ENCODE results near the gene MED16.

Gene MED16

GRCh38 chr19:897442-898039 lies 4.6 kb upstream of the MED16 start:
- Histone ChIP-seq H3K4me2 (ENCODE audit: low read length) (no peak overlapping the region), H3K36me3 (ENCODE audit: insufficient read depth, low read length) (peaks cover 30% of the 10 kb centered on the region), H3K9ac (ENCODE audit: low read length) (no peak overlapping the region), H3K9me3 (ENCODE audit: low read length) (no peaks in the 10 kb centered on the region), H3F3A (ENCODE audit: insufficient read depth, low read length) (no peaks in the 10 kb centered on the region; the same call in 1 of the 2 replicates), H3K4me1 (ENCODE audit: insufficient read depth, low read length, severe bottlenecking) (peaks cover 19% of the 10 kb centered on the region), H3K9me2 (ENCODE audit: low read depth, low read length) (no peaks in the 10 kb centered on the region), H2AFZ (ENCODE audit: low read length) (no peak overlapping the region), H3K27me3 (ENCODE audit: insufficient read depth, low read length) (no peaks in the 10 kb centered on the region), H3K27ac (ENCODE audit: low read depth, low read length, poor library complexity, severe bottlenecking) (no peak overlapping the region), H4K20me1 (ENCODE audit: insufficient read depth, low read length) (no peaks in the 10 kb centered on the region), H3K79me2 (ENCODE audit: insufficient read depth, low read length) (no peaks in the 10 kb centered on the region), H3K4me3 (ENCODE audit: low read depth, low read length, poor library complexity, severe bottlenecking) (no peak overlapping the region)
- TF ChIP-seq, protein P1, sequence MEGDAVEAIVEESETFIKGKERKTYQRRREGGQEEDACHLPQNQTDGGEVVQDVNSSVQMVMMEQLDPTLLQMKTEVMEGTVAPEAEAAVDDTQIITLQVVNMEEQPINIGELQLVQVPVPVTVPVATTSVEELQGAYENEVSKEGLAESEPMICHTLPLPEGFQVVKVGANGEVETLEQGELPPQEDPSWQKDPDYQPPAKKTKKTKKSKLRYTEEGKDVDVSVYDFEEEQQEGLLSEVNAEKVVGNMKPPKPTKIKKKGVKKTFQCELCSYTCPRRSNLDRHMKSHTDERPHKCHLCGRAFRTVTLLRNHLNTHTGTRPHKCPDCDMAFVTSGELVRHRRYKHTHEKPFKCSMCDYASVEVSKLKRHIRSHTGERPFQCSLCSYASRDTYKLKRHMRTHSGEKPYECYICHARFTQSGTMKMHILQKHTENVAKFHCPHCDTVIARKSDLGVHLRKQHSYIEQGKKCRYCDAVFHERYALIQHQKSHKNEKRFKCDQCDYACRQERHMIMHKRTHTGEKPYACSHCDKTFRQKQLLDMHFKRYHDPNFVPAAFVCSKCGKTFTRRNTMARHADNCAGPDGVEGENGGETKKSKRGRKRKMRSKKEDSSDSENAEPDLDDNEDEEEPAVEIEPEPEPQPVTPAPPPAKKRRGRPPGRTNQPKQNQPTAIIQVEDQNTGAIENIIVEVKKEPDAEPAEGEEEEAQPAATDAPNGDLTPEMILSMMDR (IDR thresholded peaks at IDR 0.05; ENCODE audit: low read length): no peak
- no peak for TF ChIP-seq EZH2 (IDR thresholded peaks at IDR 0.05; ENCODE audit: borderline replicate concordance, low read length)

GRCh38 chr19:896999-897398 lies 4.0 kb upstream of the MED16 start:
- Histone ChIP-seq H3K4me3 (ENCODE audit: low read depth, low read length, poor library complexity, severe bottlenecking) (no peak overlapping the region), H3K36me3 (ENCODE audit: insufficient read depth, low read length) (peaks cover 29% of the 10 kb centered on the region), H3K9me2 (ENCODE audit: low read depth, low read length) (no peaks in the 10 kb centered on the region)

DNA sequence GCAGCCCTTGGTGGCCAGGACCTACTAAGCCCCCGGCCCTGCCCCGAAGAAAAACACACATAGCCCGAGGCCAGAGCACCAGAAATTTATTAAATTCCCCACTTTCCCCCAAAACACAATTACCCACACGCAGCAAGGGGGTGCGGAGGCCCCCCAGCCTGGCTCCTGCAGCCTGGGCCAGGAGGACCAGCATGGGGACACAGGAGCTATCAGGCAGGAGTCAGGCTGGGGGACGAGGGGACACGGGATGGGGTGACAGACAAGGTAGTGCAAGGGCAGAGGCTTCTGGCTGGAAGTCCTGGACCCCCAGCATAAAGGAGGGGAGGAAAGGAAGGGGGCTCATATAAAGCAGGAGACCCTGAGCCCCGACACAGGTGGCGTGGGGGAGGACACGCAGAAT lies 3.4 kb upstream of the MED16 start:
- Histone ChIP-seq H2AFZ (ENCODE audit: low read length) (no peak overlapping the region), H3F3A (ENCODE audit: insufficient read depth, low read length) (no peaks in the 10 kb centered on the region; the same call in 1 of the 2 replicates), H3K4me2 (ENCODE audit: low read length) (no peak overlapping the region), H4K20me1 (ENCODE audit: insufficient read depth, low read length) (no peaks in the 10 kb centered on the region), H3K36me3 (ENCODE audit: insufficient read depth, low read length) (peaks cover 28% of the 10 kb centered on the region), H3K79me2 (ENCODE audit: insufficient read depth, low read length) (no peaks in the 10 kb centered on the region), H3K9me2 (ENCODE audit: low read depth, low read length) (no peaks in the 10 kb centered on the region), H3K9me3 (ENCODE audit: low read length) (no peaks in the 10 kb centered on the region), H3K9ac (ENCODE audit: low read length) (no peak overlapping the region), H3K4me3 (ENCODE audit: low read depth, low read length, poor library complexity, severe bottlenecking) (no peak overlapping the region), H3K27ac (ENCODE audit: low read depth, low read length, poor library complexity, severe bottlenecking) (no peak overlapping the region), H3K27me3 (ENCODE audit: insufficient read depth, low read length) (no peaks in the 10 kb centered on the region), H3K4me1 (ENCODE audit: insufficient read depth, low read length, severe bottlenecking) (peaks cover 25% of the 10 kb centered on the region)
- no peak for TF ChIP-seq EZH2 (IDR thresholded peaks at IDR 0.05; ENCODE audit: borderline replicate concordance, low read length)
- TF ChIP-seq, protein P1 (IDR thresholded peaks at IDR 0.05; ENCODE audit: low read length): no peak

More at GRCh38 chr19:896999-897398, 4.0 kb upstream of the MED16 start:
- Histone ChIP-seq H3F3A (ENCODE audit: insufficient read depth, low read length) (no peaks in the 10 kb centered on the region; the same call in 1 of the 2 replicates), H3K9ac (ENCODE audit: low read length) (no peak overlapping the region), H3K27ac (ENCODE audit: low read depth, low read length, poor library complexity, severe bottlenecking) (no peak overlapping the region), H2AFZ (ENCODE audit: low read length) (no peak overlapping the region), H3K9me3 (ENCODE audit: low read length) (no peaks in the 10 kb centered on the region), H3K79me2 (ENCODE audit: insufficient read depth, low read length) (no peaks in the 10 kb centered on the region), H3K4me1 (ENCODE audit: insufficient read depth, low read length, severe bottlenecking) (peaks cover 23% of the 10 kb centered on the region), H3K4me2 (ENCODE audit: low read length) (no peak overlapping the region), H3K27me3 (ENCODE audit: insufficient read depth, low read length) (no peaks in the 10 kb centered on the region), H4K20me1 (ENCODE audit: insufficient read depth, low read length) (no peaks in the 10 kb centered on the region)
- no peak for TF ChIP-seq EZH2 (IDR thresholded peaks at IDR 0.05; ENCODE audit: borderline replicate concordance, low read length)
- TF ChIP-seq, protein P1 (IDR thresholded peaks at IDR 0.05; ENCODE audit: low read length): no peak
